Fibroblast of lung (primary cell): ENCODE measurements around the gene DAB1. TPM values are rescaled to one million over a fixed set of nuclear protein-coding genes. Genes with fewer than 3 reads are reported as not detected.

ENCODE experiments used
- DNase-seq, 2 donors: peaks; one replicate each; pipeline versions ENCODE4 v3.0.0 to v3.0.0-alpha.2; 2010; ENCODE audit warnings: low read depth in 2 of 2
- H2AFZ ChIP-seq: 2 replicates; pipeline ENCODE4 v1.5.1; 2012; ENCODE audit warnings: low read length, control low read depth, inconsistent platforms
- H3K27ac ChIP-seq: 2 replicates; pipeline ENCODE4 v1.5.1; 2011; ENCODE audit warnings: low read length, control low read depth; ENCODE audit not compliant: insufficient read depth
- H3K27me3 ChIP-seq: 2 replicates; pipeline ENCODE4 v1.5.1; 2011; ENCODE audit warnings: mild to moderate bottlenecking, low read length; ENCODE audit not compliant: control insufficient read depth, insufficient read depth
- H3K36me3 ChIP-seq: 2 replicates; pipeline ENCODE4 v1.5.1; 2011; ENCODE audit warnings: low read length; ENCODE audit not compliant: control insufficient read depth, insufficient read depth
- H3K4me1 ChIP-seq: 2 replicates; pipeline ENCODE4 v1.5.1; 2011; ENCODE audit warnings: low read length; ENCODE audit not compliant: control insufficient read depth, insufficient read depth; ENCODE audit errors: extremely low read depth
- H3K4me2 ChIP-seq: 2 replicates; pipeline ENCODE4 v1.5.1; 2011; ENCODE audit warnings: low read length, control low read depth; ENCODE audit not compliant: insufficient read depth; ENCODE audit errors: extremely low read depth
- H3K4me3 ChIP-seq, 4 experiments: fragments of 200-600 bp in 1 of 4; sonication (generic) in 1 of 4; replicated peaks in 1 of 4; 2 replicates each; pipeline ENCODE4 v1.5.1; 2011 to 2016; ENCODE audit warnings: low read length in 4 of 4, low read depth in 3 of 4, mild to moderate bottlenecking in 3 of 4, control low read depth in 2 of 4, inconsistent platforms in 1 of 4, mixed read lengths in 1 of 4; ENCODE audit not compliant: insufficient read depth in 1 of 4; ENCODE audit errors: control extremely low read depth in 1 of 4
- H3K79me2 ChIP-seq: 2 replicates; pipeline ENCODE4 v1.5.1; 2012; ENCODE audit warnings: mild to moderate bottlenecking, low read length, inconsistent platforms; ENCODE audit not compliant: control insufficient read depth, insufficient read depth
- H3K9ac ChIP-seq: 2 replicates; pipeline ENCODE4 v1.5.1; 2011; ENCODE audit warnings: mild to moderate bottlenecking, low read length, control low read depth; ENCODE audit not compliant: insufficient read depth
- H3K9me3 ChIP-seq: 2 replicates; pipeline ENCODE4 v1.5.1; 2012; ENCODE audit warnings: low read depth, low read length; ENCODE audit not compliant: control insufficient read depth, insufficient read depth
- H4K20me1 ChIP-seq: 2 replicates; pipeline ENCODE4 v1.5.1; 2011; ENCODE audit warnings: low read length; ENCODE audit not compliant: control insufficient read depth, insufficient read depth; ENCODE audit errors: extremely low read depth
- CTCF ChIP-seq, 2 donors: IDR thresholded peaks in 1 of 2; conservative IDR thresholded peaks in 1 of 2; 1 replicate in 1 of 2; 2 replicates in 1 of 2; pipeline ENCODE4 v1.5.1; 2011 to 2012; ENCODE audit warnings: low read length in 2 of 2, control low read depth in 1 of 2, inconsistent platforms in 1 of 2, low read depth in 1 of 2, mild to moderate bottlenecking in 1 of 2
- EZH2 ChIP-seq: IDR thresholded peaks from 2 replicates; pipeline ENCODE4 v1.5.1; 2012; ENCODE audit warnings: low read length, control low read depth, mild to moderate bottlenecking; ENCODE audit errors: missing control alignments
- polyA plus RNA-seq, 2 donors: library from polyadenylated mRNA; depleted of rRNA in 1 of 2; stranded (reverse) in 1 of 2; unstranded in 1 of 2; fragments of >200 nt; gene quantifications; 2 replicates each; pipeline ENCODE4 v1.2.1, GENCODE V29; 2011 to 2012; ENCODE audit warnings: missing spikeins in 1 of 2
- total RNA-seq: library from RNA; depleted of rRNA; stranded (reverse); fragments of >200 nt; gene quantifications from 2 replicates; pipeline ENCODE4 v1.2.1, GENCODE V29; 2014

Gene DAB1
- total and polyA plus RNA-seq, 2 donors (not counting 1 experiment from before 2014, with no cell fraction given) = 0.17 to 2.0 TPM

GRCh38 chr1:57117753-57118152 is 306.1 kb downstream of the DAB1 start:
- Histone ChIP-seq H4K20me1 (no peaks in the 10 kb centered on the region), H3K27me3 (no peaks in the 10 kb centered on the region), H2AFZ (no peak overlapping the region), H3K27ac (no peak overlapping the region), H3K9me3 (no peaks in the 10 kb centered on the region), H3K4me2 (no peak overlapping the region), H3K9ac (no peak overlapping the region), H3K36me3 (no peaks in the 10 kb centered on the region), H3K4me3 (no peak overlapping the region), H3K4me1 (no peaks in the 10 kb centered on the region), H3K79me2 (no peaks in the 10 kb centered on the region)
- TF ChIP-seq CTCF (conservative IDR thresholded peaks at IDR 0.05 in 1 of 2, IDR thresholded peaks at IDR 0.05 in 1 of 2; ENCODE audit: low read depth in 1 of 2, low read length in 2 of 2) (no peak), EZH2 (no peak)
- no peak for DNase-seq

- H4K20me1 ChIP-seq = no peaks in the 10 kb centered on the region
- no peaks in the 10 kb centered on the region for H3K4me1 ChIP-seq
- no peak overlapping the region for H3K4me2 ChIP-seq
- no peak overlapping the region for H3K4me3 ChIP-seq
- H3K9ac ChIP-seq = no peak overlapping the region
- H3K79me2 ChIP-seq = no peaks in the 10 kb centered on the region
- DNase-seq = no peak
- H2AFZ ChIP-seq = no peak overlapping the region
- TF ChIP-seq EZH2 (no peak), CTCF (conservative IDR thresholded peaks at IDR 0.05 in 1 of 2, IDR thresholded peaks at IDR 0.05 in 1 of 2; ENCODE audit: low read depth in 1 of 2, low read length in 2 of 2) (no peak)
- H3K9me3 ChIP-seq = no peaks in the 10 kb centered on the region
- no peaks in the 10 kb centered on the region for H3K27me3 ChIP-seq
- H3K27ac ChIP-seq = no peak overlapping the region
- no peaks in the 10 kb centered on the region for H3K36me3 ChIP-seq
These were observed 307.0 kb downstream of the DAB1 start for GRCh38 chr1:57116871-57117270.

- Histone ChIP-seq H4K20me1 (no peaks in the 10 kb centered on the region), H3K9ac (no peak overlapping the region), H3K36me3 (no peaks in the 10 kb centered on the region), H3K4me2 (no peak overlapping the region), H3K9me3 (no peaks in the 10 kb centered on the region), H3K79me2 (no peaks in the 10 kb centered on the region), H3K27ac (no peak overlapping the region), H3K4me1 (no peaks in the 10 kb centered on the region), H2AFZ (no peak overlapping the region), H3K4me3 (no peak overlapping the region), H3K27me3 (no peaks in the 10 kb centered on the region)
- TF ChIP-seq CTCF (conservative IDR thresholded peaks at IDR 0.05 in 1 of 2, IDR thresholded peaks at IDR 0.05 in 1 of 2; ENCODE audit: low read depth in 1 of 2, low read length in 2 of 2) (no peak), EZH2 (no peak)
- DNase-seq = no peak
These were observed 308.7 kb downstream of the DAB1 start for GRCh38 chr1:57115030-57115614.
